Suprapubic skin (tissue), 4 donors: ENCODE results near the gene VPS33B.

Source experiments
- EP300 ChIP-seq: sonication (generic); formaldehyde crosslinking; IDR thresholded peaks from one replicate; pipeline ENCODE4 v1.6.1; 2017; ENCODE audit warnings: antibody characterized with exemption
- POLR2A ChIP-seq, 2 donors: fragments of 450-650 bp; IDR thresholded peaks; one replicate each; pipeline ENCODE4 v1.6.1; 2017; ENCODE audit warnings: antibody characterized with exemption in 2 of 2, mild to moderate bottlenecking in 2 of 2, moderate library complexity in 2 of 2
- POLR2AphosphoS5 ChIP-seq, 3 donors: sonication (generic); formaldehyde crosslinking; IDR thresholded peaks; one replicate each; pipeline ENCODE4 v1.6.1; 2017; ENCODE audit warnings: antibody characterized with exemption in 3 of 3
- TF ChIP-seq, protein P1 (sequence below), 2 donors: fragments of 200-600 bp in 1 of 2; fragments of 450-650 bp in 1 of 2; sonication (generic) in 1 of 2; IDR thresholded peaks; one replicate each; pipeline ENCODE4 v1.5.1; 2016 to 2019; ENCODE audit warnings: antibody characterized with exemption in 2 of 2, mild to moderate bottlenecking in 1 of 2, moderate library complexity in 1 of 2

DNA sequence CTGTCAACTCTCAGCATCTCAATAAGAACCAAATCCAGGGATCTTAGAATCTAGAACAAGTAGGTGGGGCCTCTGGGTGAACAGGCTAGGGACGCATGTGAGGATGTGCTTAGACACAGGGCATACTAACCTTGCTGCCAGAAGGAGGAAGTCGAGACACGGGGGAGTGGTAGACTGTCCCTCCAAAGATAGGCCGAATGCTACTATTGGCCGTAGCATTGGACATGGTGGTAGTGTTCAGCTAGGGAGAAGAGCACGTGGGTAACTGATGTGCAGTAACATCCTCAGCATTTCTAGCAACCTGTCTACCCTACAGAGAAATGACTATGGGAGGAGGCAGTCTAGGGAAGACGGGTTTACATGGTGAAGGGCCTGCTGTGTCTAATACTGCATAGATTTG, 52.1 kb downstream of the VPS33B start:
- TF ChIP-seq, protein P1, sequence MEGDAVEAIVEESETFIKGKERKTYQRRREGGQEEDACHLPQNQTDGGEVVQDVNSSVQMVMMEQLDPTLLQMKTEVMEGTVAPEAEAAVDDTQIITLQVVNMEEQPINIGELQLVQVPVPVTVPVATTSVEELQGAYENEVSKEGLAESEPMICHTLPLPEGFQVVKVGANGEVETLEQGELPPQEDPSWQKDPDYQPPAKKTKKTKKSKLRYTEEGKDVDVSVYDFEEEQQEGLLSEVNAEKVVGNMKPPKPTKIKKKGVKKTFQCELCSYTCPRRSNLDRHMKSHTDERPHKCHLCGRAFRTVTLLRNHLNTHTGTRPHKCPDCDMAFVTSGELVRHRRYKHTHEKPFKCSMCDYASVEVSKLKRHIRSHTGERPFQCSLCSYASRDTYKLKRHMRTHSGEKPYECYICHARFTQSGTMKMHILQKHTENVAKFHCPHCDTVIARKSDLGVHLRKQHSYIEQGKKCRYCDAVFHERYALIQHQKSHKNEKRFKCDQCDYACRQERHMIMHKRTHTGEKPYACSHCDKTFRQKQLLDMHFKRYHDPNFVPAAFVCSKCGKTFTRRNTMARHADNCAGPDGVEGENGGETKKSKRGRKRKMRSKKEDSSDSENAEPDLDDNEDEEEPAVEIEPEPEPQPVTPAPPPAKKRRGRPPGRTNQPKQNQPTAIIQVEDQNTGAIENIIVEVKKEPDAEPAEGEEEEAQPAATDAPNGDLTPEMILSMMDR (IDR thresholded peaks at IDR 0.05), result no peak
- TF ChIP-seq POLR2AphosphoS5 (IDR thresholded peaks at IDR 0.05), result no peak
- no peak for TF ChIP-seq EP300
- no peak for TF ChIP-seq POLR2A (IDR thresholded peaks at IDR 0.05)
